ENCODE results near the gene ECHDC3. TPM values are rescaled to one million over a fixed set of nuclear protein-coding genes. Genes with fewer than 3 reads are reported as not detected.

ECHDC3 gene
- total RNA-seq, 1 donor from 2014 or later = 1.3 TPM

GRCh38 chr10:11776080-11776479 lies 33.9 kb downstream of the ECHDC3 start:
- no peak for DNase-seq (ENCODE audit: low read depth)

GRCh38 chr10:11781114-11781513 lies 38.9 kb downstream of the ECHDC3 start:
- no peak for DNase-seq (ENCODE audit: low read depth)

- peak; percentile 72 for DNase-seq (ENCODE audit: low read depth)
Observed at GRCh38 chr10:11782793-11783557, 40.8 kb downstream of the ECHDC3 start.

- DNase-seq (ENCODE audit: low read depth) = no peak
Observed at GRCh38 chr10:11783558-11783865, 41.3 kb downstream of the ECHDC3 start.

GRCh38 chr10:11787374-11787773 lies 45.2 kb downstream of the ECHDC3 start:
- DNase-seq (ENCODE audit: low read depth) = no peak

GRCh38 chr10:11787846-11788245 lies 45.7 kb downstream of the ECHDC3 start:
- no peak for DNase-seq (ENCODE audit: low read depth)

- DNase-seq (ENCODE audit: low read depth) = no peak
Observed at GRCh38 chr10:11789306-11789705, 47.1 kb downstream of the ECHDC3 start.

- DNase-seq (ENCODE audit: low read depth) = no peak
Observed at GRCh38 chr10:11789956-11790355, 47.8 kb downstream of the ECHDC3 start.

- peak; percentile 86 for DNase-seq (ENCODE audit: low read depth)
Observed at GRCh38 chr10:11793762-11794479, 51.7 kb downstream of the ECHDC3 start.

GRCh38 chr10:11794566-11794965 lies 52.4 kb downstream of the ECHDC3 start:
- no peak for DNase-seq (ENCODE audit: low read depth)

- no peak for DNase-seq (ENCODE audit: low read depth)
Observed at GRCh38 chr10:11795101-11795920, 53.1 kb downstream of the ECHDC3 start.

GRCh38 chr10:11796474-11796873 lies 54.3 kb downstream of the ECHDC3 start:
- no peak for DNase-seq (ENCODE audit: low read depth)

GRCh38 chr10:11797281-11797680 lies 55.1 kb downstream of the ECHDC3 start:
- no peak for DNase-seq (ENCODE audit: low read depth)

- no peak for DNase-seq (ENCODE audit: low read depth)
Observed at GRCh38 chr10:11797847-11798633, 55.9 kb downstream of the ECHDC3 start.

GRCh38 chr10:11798845-11799735 lies 56.9 kb downstream of the ECHDC3 start:
- no peak for DNase-seq (ENCODE audit: low read depth)

- DNase-seq (ENCODE audit: low read depth) = no peak
Observed at GRCh38 chr10:11799736-11800080, 57.5 kb downstream of the ECHDC3 start.

- no peak for DNase-seq (ENCODE audit: low read depth)
Observed at GRCh38 chr10:11804336-11804735, 62.2 kb downstream of the ECHDC3 start.

- no peak for DNase-seq (ENCODE audit: low read depth)
Observed at GRCh38 chr10:11805792-11806191, 63.6 kb downstream of the ECHDC3 start.

- DNase-seq (ENCODE audit: low read depth) = no peak
Observed at GRCh38 chr10:11806706-11807105, 64.5 kb downstream of the ECHDC3 start.

- no peak for DNase-seq (ENCODE audit: low read depth)
Observed at GRCh38 chr10:11808808-11809207, 66.6 kb downstream of the ECHDC3 start.
